Endothelial cell of umbilical vein (primary cell): ENCODE measurements around the gene CDH1. TPM values are rescaled to one million over a fixed set of nuclear protein-coding genes. Genes with fewer than 3 reads are reported as not detected.

ENCODE experiments used
- BruUV-seq: library from RNA; stranded (reverse); fragments of 400-500 nt; replicated peaks from 2 replicates; lab custom pipeline; 2021; lab: Mats Ljungman, UMichigan
- CTCF ChIA-PET: fragments of 300-600, 350-600 bp; sonication (Branson Sonifier 250); formaldehyde crosslinking; loops from one replicate; lab custom pipeline; 2021; ENCODE audit warnings: antibody characterized with exemption, inconsistent platforms; lab: Charles Lee
- POLR2A ChIA-PET: fragments of 300-600, 350-600 bp; sonication (Branson Sonifier 250); formaldehyde crosslinking; loops from one replicate; lab custom pipeline; 2021; ENCODE audit warnings: antibody characterized with exemption, inconsistent platforms; lab: Charles Lee
- DNase-seq: peaks from one replicate; pipeline ENCODE4 v3.0.0-alpha.2; 2011; ENCODE audit warnings: low read depth, low spot score
- FAIRE-seq: peaks from 2 replicates; lab custom pipeline; 2011; peaks lifted over from hg19 to GRCh38; lab: Jason Lieb, UNC
- H2AFZ ChIP-seq: 2 replicates; pipeline ENCODE4 v1.6.0; 2012; ENCODE audit warnings: low read depth, low read length, control low read depth, inconsistent platforms
- H3K27ac ChIP-seq: 2 replicates; pipeline ENCODE4 v1.5.1; 2011; ENCODE audit warnings: low read depth, mild to moderate bottlenecking, control low read depth, low read length, moderate library complexity; ENCODE audit not compliant: insufficient read depth
- H3K27me3 ChIP-seq, 2 experiments: 2 replicates each; pipeline versions ENCODE4 v1.6.0 to v1.6.1; 2011; ENCODE audit warnings: low read length in 2 of 2, mixed read lengths in 1 of 2; ENCODE audit not compliant: control insufficient read depth in 2 of 2, insufficient read depth in 2 of 2
- H3K36me3 ChIP-seq, 2 experiments: 2 replicates in 1 of 2; 3 replicates in 1 of 2; pipeline ENCODE4 v1.5.1; 2011; ENCODE audit warnings: low read length in 2 of 2, mild to moderate bottlenecking in 1 of 2, moderate library complexity in 1 of 2; ENCODE audit not compliant: control insufficient read depth in 2 of 2, insufficient read depth in 2 of 2; ENCODE audit errors: extremely low read depth in 1 of 2
- H3K4me1 ChIP-seq: 3 replicates; pipeline ENCODE4 v1.5.1; 2011; ENCODE audit warnings: mild to moderate bottlenecking, low read length; ENCODE audit not compliant: control insufficient read depth, insufficient read depth; ENCODE audit errors: extremely low read depth
- H3K4me2 ChIP-seq: 2 replicates; pipeline ENCODE4 v1.6.1; 2011; ENCODE audit warnings: low read length, control low read depth, mixed read lengths; ENCODE audit not compliant: insufficient read depth
- H3K4me3 ChIP-seq, 3 experiments: fragments of 200-600 bp in 1 of 3; sonication (generic), shearing (Covaris generic) in 1 of 3; replicated peaks in 1 of 3; 2 replicates each; pipeline ENCODE4 v1.5.1; 2011 to 2016; ENCODE audit warnings: control low read depth in 3 of 3, low read length in 3 of 3, mild to moderate bottlenecking in 2 of 3, inconsistent platforms in 1 of 3, low read depth in 1 of 3, moderate library complexity in 1 of 3; ENCODE audit not compliant: insufficient read depth in 1 of 3
- H3K79me2 ChIP-seq: 2 replicates; pipeline ENCODE4 v1.6.0; 2012; ENCODE audit warnings: low read length, inconsistent platforms; ENCODE audit not compliant: control insufficient read depth, insufficient read depth
- H3K9ac ChIP-seq: replicated peaks from 2 replicates; pipeline ENCODE3; 2011; ENCODE audit warnings: low read length, control low read depth; ENCODE audit not compliant: insufficient read depth; ENCODE audit errors: extremely low read depth
- H3K9me1 ChIP-seq: replicated peaks from 3 replicates; pipeline ENCODE4 v1.6.0; 2011; ENCODE audit warnings: mild to moderate bottlenecking, low read length; ENCODE audit not compliant: control insufficient read depth, insufficient read depth; ENCODE audit errors: extremely low read depth
- H3K9me3 ChIP-seq: replicated peaks from 2 replicates; pipeline ENCODE4 v1.5.1; 2012; ENCODE audit warnings: low read length, inconsistent platforms; ENCODE audit not compliant: control insufficient read depth, insufficient read depth
- H4K20me1 ChIP-seq: replicated peaks from 2 replicates; pipeline ENCODE3; 2011; ENCODE audit warnings: mild to moderate bottlenecking, low read length; ENCODE audit not compliant: control insufficient read depth, insufficient read depth; ENCODE audit errors: extremely low read depth
- EZH2 ChIP-seq: IDR thresholded peaks from 2 replicates; pipeline ENCODE4 v1.6.1; 2012; ENCODE audit warnings: borderline replicate concordance, low read depth, mild to moderate bottlenecking, moderate library complexity, low read length, inconsistent platforms; ENCODE audit not compliant: severe bottlenecking
- FOS ChIP-seq: IDR thresholded peaks from 2 replicates; pipeline ENCODE4 v1.6.1; 2011; ENCODE audit warnings: mild to moderate bottlenecking, low read length, moderate library complexity, borderline replicate concordance; ENCODE audit not compliant: insufficient read depth
- GATA2 ChIP-seq: IDR thresholded peaks from 2 replicates; pipeline ENCODE4 v1.7.0; 2011; ENCODE audit warnings: low read depth, mild to moderate bottlenecking, moderate library complexity, mixed read lengths, low read length; ENCODE audit not compliant: insufficient read length, insufficient read depth
- JUN ChIP-seq: IDR thresholded peaks from 2 replicates; pipeline ENCODE4 v1.6.1; 2011; ENCODE audit warnings: borderline replicate concordance, low read depth; ENCODE audit not compliant: insufficient read length, insufficient read depth
- MAX ChIP-seq: IDR thresholded peaks from 2 replicates; pipeline ENCODE4 v1.6.1; 2011; ENCODE audit not compliant: insufficient read depth, insufficient read length
- MYC ChIP-seq: IDR thresholded peaks from one replicate; pipeline ENCODE4 v1.6.1; 2011; ENCODE audit warnings: mild to moderate bottlenecking, low read depth, low read length
- POLR2A ChIP-seq: IDR thresholded peaks from 2 replicates; pipeline ENCODE4 v1.6.1; 2012; ENCODE audit warnings: low read depth, mild to moderate bottlenecking, control low read depth, low read length
- POLR2AphosphoS5 ChIP-seq: IDR thresholded peaks from 2 replicates; pipeline ENCODE4 v1.6.1; 2012; ENCODE audit warnings: low read depth, mild to moderate bottlenecking, control low read depth, low read length, moderate library complexity; ENCODE audit not compliant: insufficient read depth
- dilution Hi-C: fragments of 300-500 bp; cut with MboI; formaldehyde crosslinking; loops from one replicate; pipeline ENCODE4 v1.15.0; 2019; ENCODE audit warnings: low sequenced_read_pairs; ENCODE audit not compliant: extremely low pct_ligation_motif_present
- intact Hi-C: fragments of 100-400 bp; cut with micrococcal nuclease; formaldehyde crosslinking; loops from one replicate; pipeline ENCODE4 v1.10.0; 2022
- polyA plus RNA-seq, 4 experiments: library from polyadenylated mRNA; depleted of rRNA in 3 of 4; stranded (reverse) in 3 of 4; unstranded in 1 of 4; fragments of >200 nt; gene quantifications; 2 replicates each; pipeline versions ENCODE4 v1.2.1 to v1.2.3, GENCODE V29; 2011 to 2012; ENCODE audit warnings: missing spikeins in 1 of 4
- total RNA-seq: library from RNA; stranded (reverse); gene quantifications from 2 replicates; pipeline ENCODE4 v1.2.3, GENCODE V29; 2021
- TF ChIP-seq, protein P1 (sequence below), 2 donors: IDR thresholded peaks; 1 replicate in 1 of 2; 2 replicates in 1 of 2; pipeline ENCODE4 v1.5.1; 2011; ENCODE audit warnings: low read length in 2 of 2, mild to moderate bottlenecking in 2 of 2, moderate library complexity in 2 of 2, control low read depth in 1 of 2, inconsistent platforms in 1 of 2, low read depth in 1 of 2; ENCODE audit not compliant: insufficient read depth in 1 of 2; ENCODE audit errors: extremely low read depth in 1 of 2

Gene CDH1
- total and polyA plus RNA-seq, 2 donors (not counting 3 experiments of a cell fraction or from before 2014, with no cell fraction given): 0.28 to 0.69 TPM

- no peak overlapping the region for H2AFZ ChIP-seq
- CTCF ChIA-PET: no interaction called here
These were observed 35.1 kb downstream of the CDH1 start for GRCh38 chr16:68772030-68772681.

More at GRCh38 chr16:68772030-68772681, 35.1 kb downstream of the CDH1 start:
- Histone ChIP-seq H4K20me1 (no peaks in the 10 kb centered on the region), H3K36me3 (no peaks in the 10 kb centered on the region), H3K79me2 (no peaks in the 10 kb centered on the region), H3K27ac (no peak overlapping the region), H3K4me1 (no peaks in the 10 kb centered on the region), H3K4me3 (no peak overlapping the region), H3K4me2 (no peak overlapping the region), H3K9ac (no peak overlapping the region), H3K9me1 (no peaks in the 10 kb centered on the region), H3K9me3 (no peaks in the 10 kb centered on the region), H3K27me3 (no peaks in the 10 kb centered on the region)
- POLR2A ChIA-PET: no interaction called here
- intact Hi-C loops: no loop called here
- no peak for FAIRE-seq
- TF ChIP-seq EZH2: no peak
- no peak for TF ChIP-seq MYC
- no peak for TF ChIP-seq FOS
- TF ChIP-seq, protein P1, sequence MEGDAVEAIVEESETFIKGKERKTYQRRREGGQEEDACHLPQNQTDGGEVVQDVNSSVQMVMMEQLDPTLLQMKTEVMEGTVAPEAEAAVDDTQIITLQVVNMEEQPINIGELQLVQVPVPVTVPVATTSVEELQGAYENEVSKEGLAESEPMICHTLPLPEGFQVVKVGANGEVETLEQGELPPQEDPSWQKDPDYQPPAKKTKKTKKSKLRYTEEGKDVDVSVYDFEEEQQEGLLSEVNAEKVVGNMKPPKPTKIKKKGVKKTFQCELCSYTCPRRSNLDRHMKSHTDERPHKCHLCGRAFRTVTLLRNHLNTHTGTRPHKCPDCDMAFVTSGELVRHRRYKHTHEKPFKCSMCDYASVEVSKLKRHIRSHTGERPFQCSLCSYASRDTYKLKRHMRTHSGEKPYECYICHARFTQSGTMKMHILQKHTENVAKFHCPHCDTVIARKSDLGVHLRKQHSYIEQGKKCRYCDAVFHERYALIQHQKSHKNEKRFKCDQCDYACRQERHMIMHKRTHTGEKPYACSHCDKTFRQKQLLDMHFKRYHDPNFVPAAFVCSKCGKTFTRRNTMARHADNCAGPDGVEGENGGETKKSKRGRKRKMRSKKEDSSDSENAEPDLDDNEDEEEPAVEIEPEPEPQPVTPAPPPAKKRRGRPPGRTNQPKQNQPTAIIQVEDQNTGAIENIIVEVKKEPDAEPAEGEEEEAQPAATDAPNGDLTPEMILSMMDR (IDR thresholded peaks at IDR 0.05; ENCODE audit: extremely low read depth in 1 of 2, insufficient read depth in 1 of 2, low read depth in 1 of 2, low read length in 2 of 2): no peak
- TF ChIP-seq GATA2: no peak
- TF ChIP-seq POLR2AphosphoS5: no peak
- TF ChIP-seq POLR2A: no peak
- TF ChIP-seq MAX: no peak
- TF ChIP-seq JUN: no peak
- no peak for DNase-seq
- no TSS peak for BruUV-seq
- dilution Hi-C loops: no loop called here
